SKM-1 treated with dmso at 0.1 percent for 144 hours (cell line): ENCODE data around the gene ERGIC1.
"Not testable (repeated sequence)": the region's sequence is repeated elsewhere in the genome, so short reads cannot be mapped to it uniquely, and the experiment has no call there.

ENCODE experiments used
- DNase-seq: peaks from one replicate; lab custom pipeline; 2025; ENCODE audit not compliant: unreplicated experiment; lab: John Stamatoyannopoulos, UW

ERGIC1 gene

GRCh38 chr5:172846249-172846648, 12.2 kb downstream of the ERGIC1 start:
- no peak for DNase-seq

- DNase-seq: no peak
Observed at GRCh38 chr5:172846677-172847076, 12.6 kb downstream of the ERGIC1 start.

GRCh38 chr5:172847584-172847983, 13.5 kb downstream of the ERGIC1 start:
- DNase-seq: not testable (repeated sequence)

- no peak for DNase-seq
Observed at GRCh38 chr5:172848419-172848818, 14.4 kb downstream of the ERGIC1 start.

- no peak for DNase-seq
Observed at GRCh38 chr5:172849606-172850453, 15.8 kb downstream of the ERGIC1 start.

- no peak for DNase-seq
Observed at GRCh38 chr5:172850454-172850797, 16.4 kb downstream of the ERGIC1 start.

GRCh38 chr5:172851254-172851653, 17.2 kb downstream of the ERGIC1 start:
- DNase-seq: not testable (repeated sequence)

- no peak for DNase-seq
Observed at GRCh38 chr5:172852490-172853354, 18.7 kb downstream of the ERGIC1 start.

GRCh38 chr5:172853355-172853975, 19.4 kb downstream of the ERGIC1 start:
- DNase-seq: no peak

- DNase-seq: no peak
Observed at GRCh38 chr5:172854451-172854871, 20.4 kb downstream of the ERGIC1 start.

- no peak for DNase-seq
Observed at GRCh38 chr5:172854971-172855370, 20.9 kb downstream of the ERGIC1 start.

GRCh38 chr5:172855597-172856292, 21.7 kb downstream of the ERGIC1 start:
- DNase-seq: no peak

- DNase-seq: no peak
Observed at GRCh38 chr5:172856336-172856735, 22.3 kb downstream of the ERGIC1 start.

- DNase-seq: no peak
Observed at GRCh38 chr5:172857982-172858381, 23.9 kb downstream of the ERGIC1 start.

- DNase-seq: no peak
Observed at GRCh38 chr5:172858511-172858989, 24.5 kb downstream of the ERGIC1 start.

- no peak for DNase-seq
Observed at GRCh38 chr5:172858990-172859811, 25.1 kb downstream of the ERGIC1 start.

- no peak for DNase-seq
Observed at GRCh38 chr5:172859966-172860365, 25.9 kb downstream of the ERGIC1 start.

GRCh38 chr5:172860520-172861443, 26.7 kb downstream of the ERGIC1 start:
- DNase-seq: no peak

GRCh38 chr5:172861461-172861860, 27.4 kb downstream of the ERGIC1 start:
- no peak for DNase-seq
